ENCODE results near the gene HAUS3. TPM values are rescaled to one million over a fixed set of nuclear protein-coding genes. Genes with fewer than 3 reads are reported as not detected.

Gene HAUS3
- polyA plus RNA-seq, 1 donor (not counting 4 experiments of a cell fraction or from before 2014, with no cell fraction given) = 11.1 TPM

GRCh38 chr4:2251795-2252529 lies 10.0 kb upstream of the HAUS3 start:
- Histone ChIP-seq H3K4me3 (ENCODE audit: control insufficient read depth in 2 of 3, extremely low read depth in 1 of 3, insufficient read depth in 2 of 3, low read depth in 1 of 3, low read length in 3 of 3) (no peak overlapping the region), H3K9ac (ENCODE audit: control insufficient read depth, extremely low read depth, insufficient read depth, low read length) (no peak overlapping the region), H3K4me2 (ENCODE audit: control insufficient read depth, extremely low read depth, insufficient read depth, low read depth, low read length) (no peak overlapping the region), H3K9me3 (ENCODE audit: control insufficient read depth, low read depth, low read length) (no peaks in the 10 kb centered on the region), H3K27ac (ENCODE audit: control insufficient read depth, insufficient read depth, low read length) (no peak overlapping the region), H3K4me1 (ENCODE audit: control insufficient read depth, extremely low read depth, insufficient read depth, low read length) (no peaks in the 10 kb centered on the region), H3K27me3 (ENCODE audit: control insufficient read depth, extremely low read depth, insufficient read depth, low read length) (no peaks in the 10 kb centered on the region), H4K20me1 (ENCODE audit: control insufficient read depth, extremely low read depth, insufficient read depth, low read length) (no peaks in the 10 kb centered on the region), H3K79me2 (ENCODE audit: control insufficient read depth, insufficient read depth, low read length) (no peaks in the 10 kb centered on the region), H2AFZ (ENCODE audit: control insufficient read depth, low read length) (no peak overlapping the region), H3K9me1 (ENCODE audit: control insufficient read depth, extremely low read depth, insufficient read depth, low read length) (no peaks in the 10 kb centered on the region), H3K36me3 (ENCODE audit: control insufficient read depth in 2 of 2, extremely low read depth in 1 of 2, insufficient read depth in 2 of 2, low read length in 2 of 2) (peaks cover 4 to 37% of the 10 kb centered on the region in 2 experiments)
- FAIRE-seq = no peak
- no peak for DNase-seq (ENCODE audit: low read depth, low spot score)
- TF ChIP-seq EZH2 (IDR thresholded peaks at IDR 0.05; ENCODE audit: low read length) = no peak
- no peak for TF ChIP-seq CTCF (optimal IDR thresholded peaks at IDR 0.05 in 1 of 3, IDR thresholded peaks at IDR 0.05 in 1 of 3, conservative IDR thresholded peaks at IDR 0.05 in 1 of 3; ENCODE audit: extremely low read depth in 1 of 3, insufficient read depth in 2 of 3, low read length in 3 of 3)
- dilution Hi-C loops (cut with MboI; ENCODE audit: extremely low pct_ligation_motif_present, low sequenced_read_pairs) = no loop called here

- no peaks in the 10 kb centered on the region for H3K9me3 ChIP-seq (ENCODE audit: control insufficient read depth, low read depth, low read length)
- no peaks in the 10 kb centered on the region for H3K9me1 ChIP-seq (ENCODE audit: control insufficient read depth, extremely low read depth, insufficient read depth, low read length)
- dilution Hi-C loops (cut with MboI; ENCODE audit: extremely low pct_ligation_motif_present, low sequenced_read_pairs) = no loop called here
- H3K79me2 ChIP-seq (ENCODE audit: control insufficient read depth, insufficient read depth, low read length) = no peaks in the 10 kb centered on the region
- no peaks in the 10 kb centered on the region for H3K4me1 ChIP-seq (ENCODE audit: control insufficient read depth, extremely low read depth, insufficient read depth, low read length)
- H3K36me3 ChIP-seq (ENCODE audit: control insufficient read depth in 2 of 2, extremely low read depth in 1 of 2, insufficient read depth in 2 of 2, low read length in 2 of 2) = peaks cover 4 to 32% of the 10 kb centered on the region in 2 experiments
- FAIRE-seq (no peak), DNase-seq (ENCODE audit: low read depth, low spot score) (no peak)
- TF ChIP-seq EZH2 (IDR thresholded peaks at IDR 0.05; ENCODE audit: low read length) = no peak
- no peak for TF ChIP-seq CTCF (optimal IDR thresholded peaks at IDR 0.05 in 1 of 3, IDR thresholded peaks at IDR 0.05 in 1 of 3, conservative IDR thresholded peaks at IDR 0.05 in 1 of 3; ENCODE audit: extremely low read depth in 1 of 3, insufficient read depth in 2 of 3, low read length in 3 of 3)
- H3K9ac ChIP-seq (ENCODE audit: control insufficient read depth, extremely low read depth, insufficient read depth, low read length) = no peak overlapping the region
- no peak overlapping the region for H3K27ac ChIP-seq (ENCODE audit: control insufficient read depth, insufficient read depth, low read length)
- H2AFZ ChIP-seq (ENCODE audit: control insufficient read depth, low read length) = no peak overlapping the region
- H3K27me3 ChIP-seq (ENCODE audit: control insufficient read depth, extremely low read depth, insufficient read depth, low read length) = no peaks in the 10 kb centered on the region
- no peaks in the 10 kb centered on the region for H4K20me1 ChIP-seq (ENCODE audit: control insufficient read depth, extremely low read depth, insufficient read depth, low read length)
- no peak overlapping the region for H3K4me3 ChIP-seq (ENCODE audit: control insufficient read depth in 2 of 3, extremely low read depth in 1 of 3, insufficient read depth in 2 of 3, low read depth in 1 of 3, low read length in 3 of 3)
- no peak overlapping the region for H3K4me2 ChIP-seq (ENCODE audit: control insufficient read depth, extremely low read depth, insufficient read depth, low read depth, low read length)
These were observed 9.3 kb upstream of the HAUS3 start for GRCh38 chr4:2251073-2251794.
